GM19397 (cell line): ENCODE results near the gene GORASP1.

Experiments
- ATAC-seq: cut with Tn5 transposase; IDR thresholded peaks from one replicate; pipeline ENCODE4 v1.9.1; 2021; ENCODE audit warnings: mild to moderate bottlenecking, moderate library complexity; ENCODE audit not compliant: unreplicated experiment

The GORASP1 gene

DNA sequence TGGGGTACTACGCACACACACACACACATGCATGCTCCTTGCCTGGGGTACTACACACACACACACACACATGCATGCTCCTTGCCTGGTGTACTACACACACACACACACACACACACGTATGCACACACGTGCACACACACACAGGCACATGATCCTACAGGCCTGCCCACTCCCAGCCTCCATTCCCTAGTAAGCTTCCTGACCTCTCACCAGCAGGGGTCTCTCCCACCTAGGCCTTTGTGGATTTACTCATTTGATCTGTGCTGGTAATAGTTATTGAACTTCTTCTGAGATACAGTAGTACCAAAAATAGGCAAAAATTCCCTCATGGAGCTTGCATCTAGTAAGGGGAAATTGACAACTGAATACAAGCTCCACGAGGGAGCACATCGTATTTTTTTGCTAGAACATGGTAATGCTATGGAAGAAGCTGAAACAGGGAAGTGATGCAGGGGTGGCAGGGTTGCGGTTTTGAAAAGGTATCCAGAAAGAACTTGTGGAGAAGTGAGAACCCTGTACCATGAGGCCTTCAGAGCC, 19.2 kb upstream of the GORASP1 start:
- ATAC-seq = no peak

DNA sequence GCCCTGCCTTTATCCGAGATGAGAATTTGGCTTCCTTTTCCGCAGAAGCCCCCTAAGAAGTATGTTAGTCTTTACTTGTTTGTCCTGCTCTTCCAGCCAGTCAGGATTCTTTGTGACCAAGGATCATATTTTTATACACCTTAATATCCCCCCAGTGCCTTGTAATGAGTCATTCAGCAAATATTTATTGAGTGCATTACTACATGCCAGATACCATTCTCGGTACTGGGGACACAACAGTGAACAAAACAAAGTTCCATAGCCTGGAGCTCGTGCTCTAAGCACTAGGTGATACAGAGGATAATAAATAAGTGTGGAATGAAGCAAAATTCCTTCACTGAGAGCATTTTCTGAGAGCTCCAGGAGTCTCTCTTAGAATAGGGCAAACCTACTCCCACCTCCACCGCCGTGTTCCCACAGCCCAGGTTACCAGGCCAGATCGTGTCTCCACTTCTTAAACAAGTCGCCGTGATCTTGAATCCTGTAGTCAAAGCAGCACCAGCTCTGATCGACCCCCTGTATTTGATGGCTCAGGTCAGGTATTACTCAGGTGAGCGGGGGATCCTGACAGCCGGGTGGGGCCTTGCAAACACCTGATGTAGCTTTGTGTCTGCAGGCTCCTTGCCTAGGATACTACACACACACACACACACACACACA, 18.5 kb upstream of the GORASP1 start:
- no peak for ATAC-seq

DNA sequence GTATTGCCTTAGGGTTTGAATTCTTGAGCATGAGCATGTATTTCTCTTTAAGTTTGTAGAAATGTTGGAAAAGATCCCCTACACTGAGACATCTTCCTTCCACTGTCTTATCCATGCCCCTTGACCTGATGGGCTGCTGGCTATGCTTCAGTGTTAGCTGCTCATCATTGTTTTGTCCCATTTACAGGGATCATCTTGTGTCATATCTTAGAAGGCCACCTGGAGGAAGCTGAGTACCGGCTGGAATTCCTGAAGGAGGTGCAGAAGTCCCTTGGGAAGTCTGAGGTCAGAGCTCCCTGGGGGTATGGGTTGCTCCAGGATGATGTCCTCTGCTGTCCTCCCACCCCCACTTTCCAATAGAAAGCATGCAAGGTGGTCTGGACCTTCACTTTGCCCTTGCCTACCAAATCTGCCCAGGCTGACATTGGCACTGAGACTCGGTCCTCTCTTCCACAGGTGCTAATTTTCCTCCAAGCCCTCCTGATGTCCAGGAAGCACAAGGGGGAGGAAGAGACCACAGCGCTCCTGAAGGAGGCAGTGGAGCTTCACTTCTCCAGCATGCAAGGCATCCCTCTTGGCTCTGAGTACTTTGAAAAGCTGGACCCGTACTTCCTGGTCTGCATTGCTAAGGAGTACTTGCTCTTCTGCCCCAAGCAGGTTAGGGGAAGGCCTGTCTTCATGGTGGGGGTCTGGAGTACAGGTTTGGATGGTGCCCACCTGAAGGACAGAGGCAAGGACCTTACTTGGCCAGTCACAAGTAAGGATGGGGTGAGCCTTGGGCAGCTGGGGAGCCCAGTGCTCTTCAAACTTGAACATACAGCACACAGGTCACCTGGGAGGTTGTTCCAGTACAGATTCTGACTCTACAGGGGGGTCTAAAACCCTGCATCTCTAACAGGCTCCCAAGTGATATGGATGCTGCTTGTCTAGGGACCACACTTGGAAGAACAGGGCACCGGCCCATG, 17.7 kb upstream of the GORASP1 start:
- no peak for ATAC-seq

DNA sequence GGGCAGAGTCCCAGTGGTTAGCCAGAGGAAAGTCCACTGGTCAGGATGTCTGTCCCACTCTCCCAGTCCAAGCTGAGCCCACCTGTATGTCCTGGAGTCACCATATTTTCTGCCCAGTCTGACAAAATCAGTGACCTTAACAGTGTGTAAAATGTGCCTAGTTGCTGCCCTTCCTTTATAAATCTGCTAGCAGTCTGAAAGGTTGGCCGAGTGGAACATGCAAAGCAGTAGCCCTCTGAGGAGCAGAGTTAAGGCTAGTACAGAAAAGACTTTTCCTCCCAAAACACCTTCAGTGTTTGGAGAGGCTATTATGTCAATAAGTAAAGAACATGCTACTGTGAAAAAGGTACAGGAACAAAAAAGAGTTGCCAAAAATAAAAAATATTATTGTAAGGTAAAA, 15.4 kb upstream of the GORASP1 start:
- ATAC-seq = peak; percentile 72

DNA sequence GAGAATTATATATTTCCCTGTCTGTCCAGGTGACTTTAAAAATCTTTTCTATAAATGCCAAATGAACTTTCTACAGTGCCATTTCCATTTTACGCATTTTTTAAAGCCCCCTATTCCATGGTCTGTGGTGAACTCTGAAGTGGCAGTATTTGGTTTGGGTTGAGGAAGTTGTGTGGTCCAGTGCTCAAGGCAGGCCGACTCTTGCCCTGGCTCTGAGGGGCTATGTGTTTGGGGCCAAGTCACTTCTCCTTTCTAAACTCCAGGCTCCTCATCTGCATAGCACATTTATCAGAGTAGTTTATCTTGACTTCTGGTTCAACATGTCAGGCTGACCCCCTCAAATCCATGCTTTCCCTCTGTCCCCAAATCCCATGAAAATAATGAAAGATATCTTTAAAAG, 14.2 kb upstream of the GORASP1 start:
- no peak for ATAC-seq

DNA sequence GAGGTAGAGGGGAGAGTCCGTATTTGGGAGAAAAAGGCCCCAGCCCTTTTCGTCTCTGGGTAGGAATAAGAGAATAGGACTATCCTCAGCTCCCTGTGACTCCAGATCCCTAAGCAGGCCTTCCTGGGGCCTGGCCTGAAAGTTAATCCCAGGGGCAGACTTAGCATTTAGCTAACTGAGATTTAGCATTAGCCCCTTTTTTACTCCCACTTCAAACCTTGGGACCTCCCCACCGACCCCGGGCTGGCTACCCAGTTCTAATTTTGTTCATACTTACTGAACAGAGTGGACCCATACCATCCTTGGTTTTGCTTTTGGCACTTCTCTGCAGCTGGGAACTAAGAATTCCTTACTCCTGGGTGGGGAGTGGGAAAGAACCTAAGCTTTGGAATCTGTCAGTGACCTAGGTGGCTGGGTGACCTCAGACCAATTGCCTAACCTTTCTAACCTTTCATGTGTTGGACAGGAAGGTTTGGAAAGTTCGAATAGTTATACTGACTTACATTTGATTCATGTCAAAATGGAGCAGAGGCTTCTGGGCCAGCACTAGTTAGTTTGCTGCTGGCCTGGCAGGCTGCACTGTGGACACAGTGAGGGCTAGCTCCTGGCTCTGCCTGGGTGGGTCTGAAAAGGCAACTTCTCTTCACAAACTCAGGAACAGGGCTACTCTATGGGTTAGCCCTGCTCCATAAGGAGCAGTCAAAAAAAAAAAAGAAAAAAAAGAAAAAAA, 11.7 kb upstream of the GORASP1 start:
- no peak for ATAC-seq

DNA sequence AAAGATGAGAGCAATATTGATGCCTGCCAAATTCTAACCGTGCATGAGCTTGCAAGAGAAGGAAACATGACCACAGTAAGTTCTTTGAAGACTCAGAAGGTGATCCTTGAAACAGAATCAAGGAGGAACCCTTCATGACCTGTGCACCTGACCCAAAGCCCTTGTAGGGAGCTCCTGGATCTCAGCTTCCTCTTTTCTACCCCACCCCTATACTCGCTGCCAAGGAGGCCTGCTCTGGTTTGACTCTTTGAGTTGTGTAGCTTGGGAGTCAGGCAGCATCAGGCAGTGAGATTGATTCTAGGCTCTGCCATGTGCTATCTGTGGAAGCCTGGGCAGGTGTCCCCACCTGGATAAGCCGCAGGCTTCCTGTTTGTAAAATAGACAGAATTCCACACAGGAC, 10.7 kb upstream of the GORASP1 start:
- no peak for ATAC-seq

DNA sequence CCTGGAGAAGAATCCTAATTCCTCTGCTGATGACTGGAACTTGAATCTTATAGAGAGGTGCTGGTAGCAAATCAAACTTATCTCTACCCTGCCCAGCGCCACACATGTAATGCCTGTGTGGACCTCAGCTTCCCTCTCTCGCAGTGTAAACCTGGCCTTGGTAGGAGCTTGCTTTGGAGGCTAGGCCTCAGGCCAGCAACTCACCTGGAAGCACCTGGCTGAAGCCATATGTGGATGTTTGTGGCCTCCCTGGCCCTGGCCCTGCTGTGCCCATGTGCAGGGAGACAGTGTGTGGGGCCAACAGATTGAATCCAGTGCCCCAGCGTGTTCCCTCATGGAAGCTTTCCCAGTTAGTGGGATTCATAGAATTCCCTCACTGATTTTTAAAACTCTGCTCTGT, 8.4 kb upstream of the GORASP1 start:
- ATAC-seq = no peak

DNA sequence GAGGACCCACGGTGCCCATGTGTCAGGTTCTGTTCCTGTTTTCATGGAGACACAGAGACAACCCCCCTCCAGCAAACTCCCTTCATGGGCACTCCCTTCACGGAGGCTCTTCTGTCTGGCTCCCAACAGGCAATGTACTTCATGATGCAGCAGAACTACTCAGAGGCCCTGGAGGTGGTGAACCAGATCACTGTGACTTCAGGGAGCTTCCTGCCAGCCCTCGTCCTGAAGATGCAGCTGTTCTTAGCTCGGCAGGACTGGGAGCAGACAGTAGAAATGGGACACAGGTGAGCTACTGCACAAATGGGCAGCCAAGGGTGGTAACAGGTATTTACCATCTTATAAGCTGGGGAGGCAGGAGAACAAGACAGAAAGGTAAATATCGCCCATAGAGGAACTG, 7.0 kb upstream of the GORASP1 start:
- no peak for ATAC-seq

DNA sequence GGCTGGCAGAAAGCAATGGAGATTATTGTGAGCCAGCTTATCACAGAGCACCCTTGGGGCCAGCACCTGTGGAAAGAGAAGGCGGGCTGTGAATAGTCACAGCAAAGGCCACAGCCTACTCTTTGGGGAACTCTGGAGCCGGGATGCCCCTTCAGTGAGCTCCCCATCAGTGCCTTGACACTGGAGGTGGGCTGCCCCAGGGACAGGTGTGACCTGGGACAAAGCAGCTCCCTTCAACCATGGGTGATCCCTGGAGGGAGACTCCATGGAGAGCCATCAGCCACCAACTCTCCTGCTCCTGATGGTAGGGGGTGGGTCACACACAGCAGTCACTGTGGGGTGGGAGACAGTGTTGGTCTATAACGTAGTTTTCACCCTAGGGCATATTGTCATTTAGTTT, 5.9 kb upstream of the GORASP1 start:
- no peak for ATAC-seq

DNA sequence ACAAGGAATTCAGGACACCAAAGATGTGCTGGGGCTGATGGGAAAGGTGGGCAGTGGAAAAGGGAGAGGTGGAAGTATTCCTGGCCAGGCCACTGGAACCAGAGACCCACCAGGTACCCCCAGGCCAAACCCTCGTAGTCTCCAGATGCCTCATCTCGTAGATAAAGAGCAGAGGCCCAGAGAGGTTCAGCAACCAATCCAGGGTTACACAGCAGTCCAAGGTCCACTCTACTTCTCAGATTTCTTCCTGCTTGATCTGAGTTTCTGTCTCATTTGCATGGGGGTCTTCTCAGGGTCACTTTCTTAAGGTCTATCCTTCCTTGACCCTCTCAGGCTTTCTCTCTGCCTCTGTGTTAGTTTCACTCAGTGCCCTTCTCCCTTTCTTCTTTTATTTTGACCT, 5.1 kb upstream of the GORASP1 start:
- no peak for ATAC-seq

DNA sequence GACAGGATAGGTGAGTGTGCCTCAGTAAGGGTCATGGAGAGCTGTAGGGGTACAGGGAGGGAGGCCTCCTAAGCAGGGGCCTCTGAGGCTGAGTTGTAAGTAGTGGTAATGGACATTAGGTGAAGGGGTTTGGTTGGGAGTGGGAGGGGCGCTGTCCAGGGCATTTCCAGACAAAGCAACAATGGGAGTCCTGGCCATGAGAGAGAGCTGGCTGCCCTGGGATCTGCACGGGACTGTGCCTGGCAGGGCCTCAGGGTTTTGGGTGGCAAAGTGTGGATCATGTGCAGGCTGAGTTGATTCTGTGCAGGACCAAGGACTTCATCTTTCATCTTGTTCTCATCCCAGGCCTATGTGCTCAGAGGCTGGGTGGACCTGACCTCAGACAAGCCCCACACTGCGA, 4.7 kb upstream of the GORASP1 start:
- ATAC-seq = no peak

DNA sequence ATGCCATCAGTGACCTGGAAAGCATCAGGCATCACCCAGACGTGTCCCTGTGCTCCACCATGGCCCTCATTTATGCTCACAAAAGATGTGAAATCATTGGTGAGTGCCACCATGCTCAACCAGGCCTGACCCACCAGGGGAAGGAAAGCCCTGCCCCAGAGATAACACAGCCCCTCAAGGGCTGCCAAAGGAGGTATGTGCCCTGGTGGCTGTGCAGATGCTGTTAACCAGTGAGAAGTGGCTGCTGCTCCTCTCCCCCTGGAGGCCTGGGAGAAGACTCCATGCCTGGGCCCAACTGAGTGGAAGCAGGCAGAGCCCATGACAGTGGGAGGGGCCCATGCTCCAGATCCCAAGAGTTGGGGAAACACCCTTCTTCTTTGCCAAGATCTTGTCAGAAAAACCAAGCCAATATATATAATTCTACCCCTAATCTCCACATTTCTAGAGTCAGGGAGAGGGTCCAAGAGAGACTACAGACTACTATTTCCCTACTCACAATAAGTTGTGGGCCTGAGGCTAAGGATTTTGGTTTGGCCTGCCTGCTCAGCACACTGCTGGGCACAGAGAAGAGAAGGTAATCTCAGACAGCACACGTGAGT, 2.7 kb upstream of the GORASP1 start:
- ATAC-seq = no peak

DNA sequence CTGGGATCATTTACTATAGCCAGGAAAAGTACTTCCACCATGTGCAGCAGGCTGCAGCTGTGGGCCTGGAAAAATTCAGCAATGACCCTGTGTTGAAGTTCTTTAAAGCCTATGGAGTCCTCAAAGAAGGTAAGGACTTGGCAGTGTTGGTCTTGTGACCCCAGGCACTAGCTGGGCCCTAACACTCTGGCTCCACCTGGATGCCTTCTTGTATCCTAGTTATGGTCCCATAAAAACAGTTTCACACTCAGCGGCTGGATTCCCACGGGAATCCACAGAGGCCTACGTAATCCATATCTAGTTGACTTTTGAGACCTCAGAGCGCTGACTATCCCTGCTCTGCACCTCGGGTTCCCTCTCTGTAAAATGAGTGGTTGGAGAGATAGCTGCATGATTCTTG, 1.7 kb upstream of the GORASP1 start:
- no peak for ATAC-seq

DNA sequence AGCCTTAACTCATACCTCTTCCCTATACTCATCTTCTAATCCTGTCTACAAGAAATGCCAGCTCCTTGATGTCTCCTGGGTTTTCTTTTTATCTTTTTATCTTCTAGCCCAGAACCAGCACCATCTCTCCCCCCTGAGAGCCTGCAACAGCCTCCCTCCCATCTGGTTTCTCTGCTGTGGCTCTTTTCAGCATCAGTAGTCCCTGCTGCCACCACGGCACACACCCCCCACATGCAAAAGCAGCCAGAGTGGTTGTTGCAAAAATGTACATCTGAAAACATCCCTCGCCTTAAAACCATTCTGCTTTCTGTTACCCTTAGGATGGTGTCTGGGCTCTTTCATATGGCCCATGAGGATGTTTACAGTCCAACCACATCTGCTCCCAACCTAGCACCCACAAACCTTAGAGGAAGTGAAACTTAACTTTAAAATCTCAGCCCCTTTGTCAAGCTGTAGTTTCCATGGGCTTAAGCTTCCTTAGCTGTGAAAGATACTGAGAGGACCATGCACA, 828 bp upstream of the GORASP1 start:
- ATAC-seq = peak; percentile 75

DNA sequence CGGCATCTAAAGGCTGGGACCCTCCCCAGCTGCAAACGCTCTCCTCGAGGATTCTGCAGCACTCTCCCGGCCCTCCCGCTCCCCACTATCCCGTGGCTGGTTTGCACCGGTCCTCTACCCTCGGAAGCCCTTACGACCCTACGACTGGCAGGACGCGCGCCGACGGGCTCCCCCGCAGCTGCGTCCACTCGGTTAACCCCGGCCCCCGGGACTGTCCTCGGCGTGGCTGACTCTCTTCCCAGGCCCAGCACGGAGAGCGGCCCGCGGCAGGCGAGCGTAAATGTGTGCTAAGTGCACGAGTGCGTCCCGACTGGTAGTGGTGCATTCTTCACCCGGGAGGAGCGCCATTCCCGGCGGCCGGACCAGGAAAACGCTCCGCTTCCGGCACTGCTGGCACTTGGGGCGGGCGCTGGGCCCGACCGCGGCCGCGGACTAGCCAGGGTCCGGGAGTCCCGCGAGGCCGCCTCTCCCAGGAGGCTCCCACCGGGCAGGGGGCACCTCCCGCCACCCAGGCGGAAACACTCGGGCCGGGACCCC, 508 bp downstream of the GORASP1 start:
- no peak for ATAC-seq

DNA sequence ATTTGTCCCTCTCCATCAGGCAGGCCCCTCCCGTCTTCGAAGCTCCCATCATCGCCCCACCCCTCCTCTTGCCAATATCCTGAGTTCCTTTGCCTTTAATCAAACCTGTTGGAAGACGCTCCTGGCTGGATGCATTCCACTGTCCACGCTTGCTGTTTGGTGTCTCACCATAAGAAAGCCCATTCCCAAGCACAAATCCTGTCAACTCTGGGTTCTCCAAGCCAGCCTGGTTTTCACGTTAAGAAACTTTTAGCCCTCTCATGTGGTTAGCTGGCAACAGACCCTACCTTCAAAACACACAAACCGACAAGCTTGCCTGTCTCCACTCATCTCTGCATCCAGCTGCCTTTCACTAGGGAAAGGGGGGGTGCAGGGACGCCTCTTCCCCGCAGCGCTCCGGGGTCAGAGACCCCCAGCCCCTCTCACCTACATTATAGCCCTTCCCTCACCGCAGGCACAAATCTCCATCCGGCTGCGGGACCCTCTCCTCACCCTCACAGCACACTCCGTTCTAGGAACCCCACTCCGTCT, 1.1 kb downstream of the GORASP1 start:
- ATAC-seq = no peak

DNA sequence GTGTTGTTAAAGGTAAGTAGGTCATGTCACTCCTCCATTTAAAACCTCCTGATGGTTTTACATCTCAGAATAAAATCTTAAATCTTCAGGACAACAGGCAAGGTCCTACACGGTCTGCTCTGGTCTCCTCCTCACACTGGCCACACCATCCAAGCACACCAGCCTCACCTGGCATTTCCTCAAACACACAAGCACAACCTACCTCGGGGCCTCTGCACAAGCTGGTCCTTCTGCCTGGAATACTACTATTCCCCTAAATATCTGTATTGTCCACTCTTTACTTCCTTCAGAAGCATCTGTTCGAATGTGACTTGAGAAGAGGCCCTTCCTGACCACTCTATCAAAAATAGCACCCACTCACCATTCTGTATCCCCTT, 1.8 kb downstream of the GORASP1 start:
- ATAC-seq = no peak

DNA sequence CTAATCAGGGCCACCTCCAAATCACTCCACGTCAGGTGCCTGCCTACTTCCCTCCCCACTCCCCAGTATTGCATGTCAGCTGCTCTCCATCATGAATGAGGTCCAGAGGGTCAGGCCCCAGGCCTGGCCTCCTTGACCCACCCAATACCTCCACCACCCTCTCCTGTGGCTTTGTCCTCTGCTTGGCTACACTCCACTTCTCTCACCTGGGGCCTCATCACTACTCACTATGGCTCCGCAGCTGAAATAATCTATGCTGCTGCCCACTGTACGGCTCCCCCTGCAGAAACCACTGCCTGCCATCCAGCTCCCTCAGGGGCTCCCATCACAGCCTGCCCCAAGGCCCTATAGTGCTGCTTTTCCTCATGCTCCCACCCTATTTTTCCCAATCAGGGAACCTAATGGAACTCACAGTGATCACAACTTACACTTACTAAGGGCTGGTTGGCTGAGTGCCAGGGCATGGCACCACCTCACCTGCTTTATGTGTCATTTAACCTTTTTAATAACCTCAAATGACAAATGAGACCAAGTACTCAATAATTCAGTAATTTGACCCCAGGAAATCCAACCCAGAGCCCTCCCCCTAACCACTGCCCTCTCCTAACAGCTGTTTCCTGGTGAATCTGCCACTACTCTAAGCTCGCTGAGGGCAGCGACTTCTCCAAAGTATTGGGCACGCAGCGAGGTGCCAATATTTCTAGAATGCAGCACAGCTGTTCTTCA, 2.3 kb downstream of the GORASP1 start:
- no peak for ATAC-seq
